Coronary artery (tissue), 2 donors: Measurements from ENCODE around the gene C11orf21.

Experiments
- DNase-seq: peaks from one replicate; pipeline ENCODE4 v3.0.0-alpha.2; 2017; ENCODE audit warnings: low spot score
- H3K27ac ChIP-seq, 2 donors: fragments of 200-600 bp; sonication (generic); one replicate each; pipeline ENCODE4 v1.5.1; 2016 to 2019
- H3K4me3 ChIP-seq: fragments of 200-600 bp; sonication (generic); 2 replicates; pipeline ENCODE4 v1.5.1; 2016; ENCODE audit warnings: mild to moderate bottlenecking, moderate library complexity
- CTCF ChIP-seq: fragments of 200-600 bp; sonication (generic); IDR thresholded peaks from one replicate; pipeline ENCODE4 v1.5.1; 2019; ENCODE audit warnings: antibody characterized with exemption

Gene C11orf21

GRCh38 chr11:2301631-2302305, at the start of gene C11orf21, which contains the start of gene TSPAN32:
Gene C11orf21, minus strand, starts transcription at chr11:2301918. Its CDS starts 110 bp downstream, at chr11:2301808.
Gene TSPAN32, plus strand, starts transcription at chr11:2302013. Its CDS starts 137 bp downstream, at chr11:2302150.
- DNase-seq, result peak; percentile 71
- peak within 1 kb of the TSS; percentile 35 for H3K4me3 ChIP-seq
- TF ChIP-seq CTCF, result no peak
- H3K27ac ChIP-seq, result peak within 1 kb of the TSS; percentile 54 to 60

- no peak overlapping the region for H3K27ac ChIP-seq
- no peak for TF ChIP-seq CTCF
- DNase-seq, result no peak
- H3K4me3 ChIP-seq, result no peak overlapping the region
These were observed 47.3 kb upstream of the C11orf21 start for GRCh38 chr11:2348986-2349385.

GRCh38 chr11:2347308-2347830, 45.7 kb upstream of the C11orf21 start:
- H3K27ac ChIP-seq, result no peak overlapping the region
- no peak for TF ChIP-seq CTCF
- no peak for DNase-seq
- no peak overlapping the region for H3K4me3 ChIP-seq

GRCh38 chr11:2346586-2347307, 45.0 kb upstream of the C11orf21 start:
- DNase-seq, result no peak
- no peak overlapping the region for H3K4me3 ChIP-seq
- no peak for TF ChIP-seq CTCF
- no peak overlapping the region for H3K27ac ChIP-seq

- H3K4me3 ChIP-seq, result no peak overlapping the region
- no peak for TF ChIP-seq CTCF
- no peak overlapping the region for H3K27ac ChIP-seq
- no peak for DNase-seq
These were observed 44.3 kb upstream of the C11orf21 start for GRCh38 chr11:2346014-2346413.

DNA sequence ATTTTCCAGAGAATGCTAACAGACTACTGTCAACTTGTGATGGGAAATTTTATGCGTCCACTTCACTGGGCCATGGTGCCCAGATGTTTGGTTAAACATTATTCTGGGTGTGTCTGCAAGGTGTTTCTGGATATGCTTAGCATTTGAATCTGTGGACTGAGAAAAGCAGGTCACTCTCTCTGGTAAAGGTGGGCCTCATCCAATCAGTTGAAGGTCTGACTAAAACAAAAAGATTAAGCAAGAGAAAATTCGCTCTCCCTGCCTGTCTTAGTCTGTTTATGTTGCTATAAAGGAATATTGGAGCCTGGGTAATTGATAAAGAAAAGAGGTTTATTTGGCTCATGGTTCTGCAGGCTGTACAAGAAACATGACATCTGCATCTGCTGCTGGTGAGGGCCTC, 43.3 kb upstream of the C11orf21 start:
- no peak for DNase-seq
- no peak overlapping the region for H3K27ac ChIP-seq
- TF ChIP-seq CTCF, result no peak
- no peak overlapping the region for H3K4me3 ChIP-seq
